ENCODE measurements around the gene FBXW8. TPM values are rescaled to one million over a fixed set of nuclear protein-coding genes. Genes with fewer than 3 reads are reported as not detected.
A peak's percentile ranks its signal among the peaks of the same experiment; 100 is the strongest.

FBXW8 gene
- total RNA-seq, 1 donor from 2014 or later: 40.0 TPM

GRCh38 chr12:116879509-116880212 is 31.1 kb upstream of the FBXW8 start:
- Mint-ChIP-seq H3K9me3 (peaks cover 2% of the 10 kb centered on the region), H3K36me3 (peaks cover 2% of the 10 kb centered on the region), H3K27ac (no peak overlapping the region), H3K4me3 (peak overlapping the region; percentile 82), H3K27me3 (ENCODE audit: low read depth) (peaks cover 86% of the 10 kb centered on the region), H3K4me1 (peaks cover 41% of the 10 kb centered on the region)
- DNase-seq (ENCODE audit: low spot score in 2 of 2, unreplicated experiment in 2 of 2): no peak
- TF ChIP-seq CTCF (IDR thresholded peaks at IDR 0.05; ENCODE audit: unreplicated experiment): no peak

DNA sequence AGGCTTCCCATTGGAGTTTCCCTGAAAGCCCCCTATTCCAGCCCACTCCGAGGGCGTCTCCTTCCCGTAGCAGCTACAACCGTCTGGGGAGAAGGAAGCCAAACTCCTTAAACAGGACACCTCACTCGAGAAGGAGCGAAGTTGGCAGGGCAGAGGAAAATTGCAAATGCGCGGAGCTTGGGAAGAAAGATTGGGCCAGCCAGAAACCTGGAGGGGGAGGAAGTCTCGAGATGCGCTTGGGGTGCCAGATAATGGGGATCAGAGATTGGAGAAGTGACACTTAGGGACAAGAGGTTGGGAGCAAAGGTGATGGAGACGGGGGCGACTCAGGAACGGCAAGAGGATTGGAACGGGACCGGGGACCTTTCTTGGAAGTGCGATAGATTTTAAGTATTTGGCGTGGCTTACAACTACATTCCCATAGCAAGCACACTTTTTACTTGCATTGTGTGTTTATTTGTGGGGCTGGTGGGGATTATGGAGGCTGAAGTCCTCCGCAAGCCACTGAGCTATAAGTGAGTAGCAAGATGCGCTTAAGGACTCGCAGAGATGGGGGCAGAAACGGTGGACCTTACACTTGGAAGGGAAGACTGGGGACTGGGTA is 30.4 kb upstream of the FBXW8 start:
- Mint-ChIP-seq H3K27ac (peak overlapping the region; percentile 17), H3K4me1 (peaks cover 41% of the 10 kb centered on the region)

DNA sequence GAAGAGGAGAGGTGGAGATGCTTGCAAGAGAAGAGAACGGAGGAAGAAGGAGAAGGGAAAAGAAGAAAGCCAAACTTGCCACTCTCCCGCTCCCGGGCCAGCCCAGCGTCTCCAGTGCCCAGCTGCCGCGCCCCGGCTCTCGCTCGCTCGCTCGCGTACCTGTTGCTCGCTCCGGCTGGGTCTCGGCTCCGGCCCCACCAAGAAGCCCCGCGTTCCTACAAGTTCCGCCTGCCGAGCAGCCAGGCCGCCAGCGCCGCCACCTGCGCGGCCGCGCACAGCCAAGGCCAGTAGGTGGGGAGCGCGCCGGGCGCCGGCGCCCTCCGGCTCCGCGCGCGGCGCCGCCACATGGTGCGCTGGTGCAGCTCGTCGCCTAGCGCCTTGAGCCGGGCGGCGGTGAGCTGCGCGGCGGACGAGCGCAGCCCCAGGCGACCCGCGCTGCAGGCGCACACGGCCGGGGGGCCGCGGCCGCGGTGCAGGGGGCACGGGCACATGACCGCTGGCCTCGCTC is 29.9 kb upstream of the FBXW8 start:
- peak in 1 of 2 experiments; percentile 73 for DNase-seq (ENCODE audit: low spot score in 2 of 2, unreplicated experiment in 2 of 2)
- no peaks in the 10 kb centered on the region for H3K9me3 Mint-ChIP-seq
- no peak for TF ChIP-seq CTCF (IDR thresholded peaks at IDR 0.05; ENCODE audit: unreplicated experiment)
- peaks cover 88% of the 10 kb centered on the region for H3K27me3 Mint-ChIP-seq (ENCODE audit: low read depth)
- peak overlapping the region; percentile 17 for H3K27ac Mint-ChIP-seq
- peak overlapping the region; percentile 82 for H3K4me3 Mint-ChIP-seq
- H3K4me1 Mint-ChIP-seq: peaks cover 40% of the 10 kb centered on the region
- H3K36me3 Mint-ChIP-seq: no peaks in the 10 kb centered on the region

More for the DNA sequence above, 30.4 kb upstream of the FBXW8 start:
- Mint-ChIP-seq H3K9me3 (no peaks in the 10 kb centered on the region), H3K27me3 (ENCODE audit: low read depth) (peaks cover 87% of the 10 kb centered on the region), H3K36me3 (no peaks in the 10 kb centered on the region), H3K4me3 (peak overlapping the region; percentile 82)
- no peak for DNase-seq (ENCODE audit: low spot score in 2 of 2, unreplicated experiment in 2 of 2)
- no peak for TF ChIP-seq CTCF (IDR thresholded peaks at IDR 0.05; ENCODE audit: unreplicated experiment)

- TF ChIP-seq CTCF (IDR thresholded peaks at IDR 0.05; ENCODE audit: unreplicated experiment): no peak
- peak in 1 of 2 experiments; percentile 45 for DNase-seq (ENCODE audit: low spot score in 2 of 2, unreplicated experiment in 2 of 2)
- Mint-ChIP-seq H3K27me3 (ENCODE audit: low read depth) (peaks cover 85% of the 10 kb centered on the region), H3K4me3 (peak within 1 kb of the TSS; percentile 82), H3K4me1 (peaks cover 35% of the 10 kb centered on the region), H3K27ac (peak within 1 kb of the TSS; percentile 56), H3K36me3 (no peaks in the 10 kb centered on the region), H3K9me3 (no peaks in the 10 kb centered on the region)
These were observed 29.3 kb upstream of the FBXW8 start, which contains the start of gene HRK for GRCh38 chr12:116881325-116881876. TSS of gene HRK (minus strand) at chr12:116881441. CDS start at chr12:116881307, 134 bp downstream.

DNA sequence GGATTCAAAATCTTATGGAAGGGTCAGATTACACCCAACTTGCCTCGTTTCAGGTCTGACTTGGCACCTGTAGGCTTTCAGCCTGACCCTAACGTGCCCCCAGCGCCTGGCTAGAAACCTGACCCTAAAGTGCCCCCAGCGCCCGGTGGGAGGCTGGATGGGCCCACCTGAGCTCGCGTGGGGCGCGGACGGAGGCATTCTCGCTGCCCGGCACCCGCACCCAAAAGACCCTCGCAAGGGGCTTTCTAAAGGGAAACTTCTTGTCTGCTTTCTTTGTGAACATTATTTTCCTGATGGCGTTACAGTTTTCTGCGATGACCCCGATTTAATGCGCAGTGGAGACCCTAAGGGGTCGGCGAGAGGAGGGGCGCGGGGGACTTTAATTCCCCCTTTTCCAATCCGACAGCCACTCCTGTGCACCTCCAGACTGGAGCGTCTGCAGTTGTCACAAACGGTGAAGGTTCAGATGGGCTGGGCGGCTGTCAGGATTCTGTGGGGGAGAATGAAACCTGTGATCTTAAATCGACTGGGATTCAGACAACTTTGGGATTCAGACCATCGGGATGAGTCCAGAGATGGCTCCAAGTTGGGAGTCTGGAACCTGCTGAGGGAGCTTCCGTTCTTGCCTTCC is 28.8 kb upstream of the FBXW8 start:
- Mint-ChIP-seq H3K36me3 (no peaks in the 10 kb centered on the region), H3K27me3 (ENCODE audit: low read depth) (peaks cover 82% of the 10 kb centered on the region), H3K27ac (peak overlapping the region; percentile 56), H3K4me3 (peak overlapping the region; percentile 71), H3K9me3 (no peaks in the 10 kb centered on the region), H3K4me1 (peaks cover 29% of the 10 kb centered on the region)
- no peak for TF ChIP-seq CTCF (IDR thresholded peaks at IDR 0.05; ENCODE audit: unreplicated experiment)
- DNase-seq (ENCODE audit: low spot score in 2 of 2, unreplicated experiment in 2 of 2): no peak
